ENCODE results near the gene NXPH1.

Gene NXPH1

GRCh38 chr7:8785081-8785480 is 351.7 kb downstream of the NXPH1 start:
- no peak for DNase-seq (ENCODE audit: low read depth)
- H3K4me3 ChIP-seq (ENCODE audit: control insufficient read depth, low read depth, low read length): no peak overlapping the region
- TF ChIP-seq, protein P1, sequence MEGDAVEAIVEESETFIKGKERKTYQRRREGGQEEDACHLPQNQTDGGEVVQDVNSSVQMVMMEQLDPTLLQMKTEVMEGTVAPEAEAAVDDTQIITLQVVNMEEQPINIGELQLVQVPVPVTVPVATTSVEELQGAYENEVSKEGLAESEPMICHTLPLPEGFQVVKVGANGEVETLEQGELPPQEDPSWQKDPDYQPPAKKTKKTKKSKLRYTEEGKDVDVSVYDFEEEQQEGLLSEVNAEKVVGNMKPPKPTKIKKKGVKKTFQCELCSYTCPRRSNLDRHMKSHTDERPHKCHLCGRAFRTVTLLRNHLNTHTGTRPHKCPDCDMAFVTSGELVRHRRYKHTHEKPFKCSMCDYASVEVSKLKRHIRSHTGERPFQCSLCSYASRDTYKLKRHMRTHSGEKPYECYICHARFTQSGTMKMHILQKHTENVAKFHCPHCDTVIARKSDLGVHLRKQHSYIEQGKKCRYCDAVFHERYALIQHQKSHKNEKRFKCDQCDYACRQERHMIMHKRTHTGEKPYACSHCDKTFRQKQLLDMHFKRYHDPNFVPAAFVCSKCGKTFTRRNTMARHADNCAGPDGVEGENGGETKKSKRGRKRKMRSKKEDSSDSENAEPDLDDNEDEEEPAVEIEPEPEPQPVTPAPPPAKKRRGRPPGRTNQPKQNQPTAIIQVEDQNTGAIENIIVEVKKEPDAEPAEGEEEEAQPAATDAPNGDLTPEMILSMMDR (conservative IDR thresholded peaks at IDR 0.05; ENCODE audit: control insufficient read depth, insufficient read depth, low read depth, low read length): no peak

GRCh38 chr7:8800986-8801385 is 367.6 kb downstream of the NXPH1 start:
- TF ChIP-seq, protein P1 (conservative IDR thresholded peaks at IDR 0.05; ENCODE audit: control insufficient read depth, insufficient read depth, low read depth, low read length): no peak
- H3K4me3 ChIP-seq (ENCODE audit: control insufficient read depth, low read depth, low read length): no peak overlapping the region
- no peak for DNase-seq (ENCODE audit: low read depth)
